ENCODE results near the gene MAMDC2. TPM values are rescaled to one million over a fixed set of nuclear protein-coding genes. Genes with fewer than 3 reads are reported as not detected.

Gene MAMDC2
- total and polyA plus RNA-seq, 2 of the 4 experiments (the other 2 are of a cell fraction): 5.0 to 5.2 TPM

DNA sequence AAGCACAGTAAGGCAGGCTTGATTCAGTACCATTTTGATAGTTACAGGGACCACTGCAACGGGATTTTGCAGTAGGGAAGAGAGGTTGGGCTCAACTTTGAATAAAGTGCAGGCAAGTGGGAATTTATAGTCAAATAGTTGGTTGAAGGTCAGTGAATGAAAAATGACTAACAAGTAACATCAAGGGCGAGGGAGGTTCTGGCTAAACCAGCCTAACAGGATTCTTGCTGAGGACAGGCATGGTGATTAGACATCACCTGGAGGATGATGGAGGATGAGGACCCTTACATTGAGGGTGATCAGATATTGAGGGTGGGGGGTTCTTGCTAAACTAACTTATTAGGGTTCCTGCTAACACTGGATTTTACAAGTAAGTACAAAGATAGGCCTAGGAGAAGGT, 149.1 kb downstream of the MAMDC2 start:
- BruUV-seq (replicated peaks): no TSS peak
- no peaks in the 10 kb centered on the region for H4K20me1 ChIP-seq (ENCODE audit: insufficient read depth, low read length)
- H3K36me3 ChIP-seq (ENCODE audit: control insufficient read depth, insufficient read depth, low read length): no peaks in the 10 kb centered on the region
- H2BK15ac ChIP-seq (ENCODE audit: low read depth, low read length): no peak overlapping the region; the same call in 2 of the 3 replicates
- no peak overlapping the region for H3K4me2 ChIP-seq (ENCODE audit: low read depth, low read length)
- H3K23ac ChIP-seq (ENCODE audit: low read depth, low read length): no peak overlapping the region
- dilution Hi-C loops (cut with HindIII; ENCODE audit: low sequenced_read_pairs, unreplicated experiment) (no loop called here), intact Hi-C loops (cut with micrococcal nuclease) (no loop called here), in situ Hi-C loops (cut with MboI; ENCODE audit: low sequenced_read_pairs) (no loop called here)
- H4K8ac ChIP-seq (ENCODE audit: low read depth in 2 of 2, low read length in 2 of 2): no peak overlapping the region
- no peaks in the 10 kb centered on the region for H3K9me3 ChIP-seq (ENCODE audit: control insufficient read depth, insufficient read depth, low read length)
- H4K5ac ChIP-seq (ENCODE audit: low read depth, low read length): no peak overlapping the region
- no CpG with 5 or more reads among the region's 2 CpGs for WGBS, 2 experiments (ENCODE audit: extremely low coverage in 2 of 2, insufficient read length in 1 of 2)
- no peak overlapping the region for H2AK5ac ChIP-seq (ENCODE audit: low read depth, low read length)
- ChIA-PET POLR2A (ENCODE audit: unreplicated experiment) (no interaction called here), CTCF (no interaction called here)
- ATAC-seq (ENCODE audit: low read depth): no peak
- no peaks in the 10 kb centered on the region for H3K27me3 ChIP-seq (ENCODE audit: control insufficient read depth, insufficient read depth, low read length)
- H3K14ac ChIP-seq (replicated peaks; ENCODE audit: low read depth, low read length): no peak overlapping the region
- H4K91ac ChIP-seq (ENCODE audit: insufficient read depth, low read depth, low read length): no peak overlapping the region
- no peak overlapping the region for H3K56ac ChIP-seq (ENCODE audit: extremely low read depth, insufficient read depth, low read length)
- no peak overlapping the region for H2BK20ac ChIP-seq (ENCODE audit: low read depth, low read length)
- no peak overlapping the region for H3K9ac ChIP-seq (ENCODE audit: low read depth, low read length)
- peaks cover 2% of the 10 kb centered on the region; the same call in 1 of the 2 replicates for H3K9me1 ChIP-seq (ENCODE audit: insufficient read depth, low read length)
- no peak overlapping the region for H2AK9ac ChIP-seq (replicated peaks; ENCODE audit: low read depth, low read length, poor library complexity)
- no peak overlapping the region for H3K4me3 ChIP-seq (ENCODE audit: insufficient read depth, low read depth, low read length)
- no peak overlapping the region for H2AFZ ChIP-seq (replicated peaks; ENCODE audit: low read length, poor library complexity)
- H3K27ac ChIP-seq (ENCODE audit: insufficient read depth, low read length): no peak overlapping the region
- no peak overlapping the region for H3K4ac ChIP-seq (ENCODE audit: low read depth, low read length)
- DNase-seq: no peak
- H3K4me1 ChIP-seq (ENCODE audit: control insufficient read depth, insufficient read depth, low read length): no peaks in the 10 kb centered on the region
- TF ChIP-seq, protein P1, sequence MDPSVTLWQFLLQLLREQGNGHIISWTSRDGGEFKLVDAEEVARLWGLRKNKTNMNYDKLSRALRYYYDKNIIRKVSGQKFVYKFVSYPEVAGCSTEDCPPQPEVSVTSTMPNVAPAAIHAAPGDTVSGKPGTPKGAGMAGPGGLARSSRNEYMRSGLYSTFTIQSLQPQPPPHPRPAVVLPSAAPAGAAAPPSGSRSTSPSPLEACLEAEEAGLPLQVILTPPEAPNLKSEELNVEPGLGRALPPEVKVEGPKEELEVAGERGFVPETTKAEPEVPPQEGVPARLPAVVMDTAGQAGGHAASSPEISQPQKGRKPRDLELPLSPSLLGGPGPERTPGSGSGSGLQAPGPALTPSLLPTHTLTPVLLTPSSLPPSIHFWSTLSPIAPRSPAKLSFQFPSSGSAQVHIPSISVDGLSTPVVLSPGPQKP (IDR thresholded peaks at IDR 0.05; ENCODE audit: borderline replicate concordance, low read depth, low read length): no peak
- TF ChIP-seq, protein P2, sequence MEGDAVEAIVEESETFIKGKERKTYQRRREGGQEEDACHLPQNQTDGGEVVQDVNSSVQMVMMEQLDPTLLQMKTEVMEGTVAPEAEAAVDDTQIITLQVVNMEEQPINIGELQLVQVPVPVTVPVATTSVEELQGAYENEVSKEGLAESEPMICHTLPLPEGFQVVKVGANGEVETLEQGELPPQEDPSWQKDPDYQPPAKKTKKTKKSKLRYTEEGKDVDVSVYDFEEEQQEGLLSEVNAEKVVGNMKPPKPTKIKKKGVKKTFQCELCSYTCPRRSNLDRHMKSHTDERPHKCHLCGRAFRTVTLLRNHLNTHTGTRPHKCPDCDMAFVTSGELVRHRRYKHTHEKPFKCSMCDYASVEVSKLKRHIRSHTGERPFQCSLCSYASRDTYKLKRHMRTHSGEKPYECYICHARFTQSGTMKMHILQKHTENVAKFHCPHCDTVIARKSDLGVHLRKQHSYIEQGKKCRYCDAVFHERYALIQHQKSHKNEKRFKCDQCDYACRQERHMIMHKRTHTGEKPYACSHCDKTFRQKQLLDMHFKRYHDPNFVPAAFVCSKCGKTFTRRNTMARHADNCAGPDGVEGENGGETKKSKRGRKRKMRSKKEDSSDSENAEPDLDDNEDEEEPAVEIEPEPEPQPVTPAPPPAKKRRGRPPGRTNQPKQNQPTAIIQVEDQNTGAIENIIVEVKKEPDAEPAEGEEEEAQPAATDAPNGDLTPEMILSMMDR (conservative IDR thresholded peaks at IDR 0.05; ENCODE audit: low read depth, low read length): no peak
- TF ChIP-seq RAD21 (IDR thresholded peaks at IDR 0.05; ENCODE audit: low read length) (no peak), CHD1 (IDR thresholded peaks at IDR 0.05; ENCODE audit: low read depth, low read length) (no peak), MAFK (IDR thresholded peaks at IDR 0.05; ENCODE audit: low read depth, low read length) (no peak), RFX5 (IDR thresholded peaks at IDR 0.05; ENCODE audit: low read depth, low read length) (no peak), POLR2A (IDR thresholded peaks at IDR 0.05; ENCODE audit: low read depth, low read length) (no peak), CEBPB (IDR thresholded peaks at IDR 0.05; ENCODE audit: low read depth, low read length) (no peak), RCOR1 (IDR thresholded peaks at IDR 0.05; ENCODE audit: insufficient replicate concordance, low read length) (no peak), MAZ (IDR thresholded peaks at IDR 0.05; ENCODE audit: borderline replicate concordance, low read depth, low read length) (no peak), SMC3 (IDR thresholded peaks at IDR 0.05; ENCODE audit: low read depth, low read length) (no peak)
- TF ChIP-seq, protein P3, sequence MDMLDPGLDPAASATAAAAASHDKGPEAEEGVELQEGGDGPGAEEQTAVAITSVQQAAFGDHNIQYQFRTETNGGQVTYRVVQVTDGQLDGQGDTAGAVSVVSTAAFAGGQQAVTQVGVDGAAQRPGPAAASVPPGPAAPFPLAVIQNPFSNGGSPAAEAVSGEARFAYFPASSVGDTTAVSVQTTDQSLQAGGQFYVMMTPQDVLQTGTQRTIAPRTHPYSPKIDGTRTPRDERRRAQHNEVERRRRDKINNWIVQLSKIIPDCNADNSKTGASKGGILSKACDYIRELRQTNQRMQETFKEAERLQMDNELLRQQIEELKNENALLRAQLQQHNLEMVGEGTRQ (IDR thresholded peaks at IDR 0.05; ENCODE audit: low read depth, low read length): no peak
- no peak overlapping the region for H2BK120ac ChIP-seq (ENCODE audit: low read depth, low read length)
- no peak overlapping the region for H3K18ac ChIP-seq (ENCODE audit: low read depth, low read length)
- no peak overlapping the region for H2BK5ac ChIP-seq (ENCODE audit: low read depth, low read length, poor library complexity, severe bottlenecking)
- H3K79me1 ChIP-seq (ENCODE audit: low read depth in 1 of 2, low read length in 2 of 2): no peaks in the 10 kb centered on the region

Data from IMR-90 (cell line).